ENCODE measurements around the gene TMEM205.
A peak's percentile ranks its signal among the peaks of the same experiment; 100 is the strongest.
"Not testable (repeated sequence)": the region's sequence is repeated elsewhere in the genome, so short reads cannot be mapped to it uniquely, and the experiment has no call there.

The TMEM205 gene

DNA sequence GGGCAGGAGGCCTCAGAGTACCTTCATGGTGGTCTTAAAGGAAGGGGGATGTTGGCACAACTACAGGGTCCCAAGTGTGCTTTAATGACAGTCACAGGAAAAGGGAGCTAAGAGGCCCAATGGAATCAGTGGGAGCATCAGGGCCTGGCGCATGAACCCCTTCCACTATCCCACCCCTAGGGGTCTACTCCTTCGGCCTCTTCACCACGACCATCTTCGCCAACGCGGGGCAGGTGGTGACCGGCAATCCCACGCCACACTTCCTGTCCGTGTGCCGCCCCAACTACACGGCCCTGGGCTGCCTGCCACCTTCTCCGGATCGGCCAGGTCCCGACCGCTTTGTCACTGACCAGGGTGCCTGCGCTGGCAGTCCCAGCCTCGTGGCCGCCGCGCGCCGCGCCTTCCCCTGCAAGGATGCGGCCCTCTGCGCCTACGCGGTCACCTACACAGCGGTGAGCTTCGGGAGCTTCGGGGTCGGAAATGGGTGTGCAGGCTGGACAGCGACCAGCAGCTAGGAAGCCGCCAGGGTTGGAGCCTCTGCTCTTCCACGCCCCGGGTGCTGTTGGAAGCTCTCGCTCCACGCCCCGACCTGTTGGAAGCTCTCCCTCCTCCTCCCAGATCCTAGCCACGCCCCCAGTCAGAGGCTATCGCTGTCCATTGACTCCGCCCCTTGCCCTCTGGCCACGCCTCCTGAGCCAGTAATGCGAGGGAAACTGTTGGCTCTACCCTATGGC lies 15.1 kb upstream of the TMEM205 start:
- H3K4me3 ChIP-seq (replicated peaks; ENCODE audit: low read depth, low read length) = no peak overlapping the region
- DNase-seq (ENCODE audit: low read depth) = no peak
- TF ChIP-seq, protein P1, sequence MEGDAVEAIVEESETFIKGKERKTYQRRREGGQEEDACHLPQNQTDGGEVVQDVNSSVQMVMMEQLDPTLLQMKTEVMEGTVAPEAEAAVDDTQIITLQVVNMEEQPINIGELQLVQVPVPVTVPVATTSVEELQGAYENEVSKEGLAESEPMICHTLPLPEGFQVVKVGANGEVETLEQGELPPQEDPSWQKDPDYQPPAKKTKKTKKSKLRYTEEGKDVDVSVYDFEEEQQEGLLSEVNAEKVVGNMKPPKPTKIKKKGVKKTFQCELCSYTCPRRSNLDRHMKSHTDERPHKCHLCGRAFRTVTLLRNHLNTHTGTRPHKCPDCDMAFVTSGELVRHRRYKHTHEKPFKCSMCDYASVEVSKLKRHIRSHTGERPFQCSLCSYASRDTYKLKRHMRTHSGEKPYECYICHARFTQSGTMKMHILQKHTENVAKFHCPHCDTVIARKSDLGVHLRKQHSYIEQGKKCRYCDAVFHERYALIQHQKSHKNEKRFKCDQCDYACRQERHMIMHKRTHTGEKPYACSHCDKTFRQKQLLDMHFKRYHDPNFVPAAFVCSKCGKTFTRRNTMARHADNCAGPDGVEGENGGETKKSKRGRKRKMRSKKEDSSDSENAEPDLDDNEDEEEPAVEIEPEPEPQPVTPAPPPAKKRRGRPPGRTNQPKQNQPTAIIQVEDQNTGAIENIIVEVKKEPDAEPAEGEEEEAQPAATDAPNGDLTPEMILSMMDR (IDR thresholded peaks at IDR 0.05; ENCODE audit: low read length, missing control alignments) = no peak

DNA sequence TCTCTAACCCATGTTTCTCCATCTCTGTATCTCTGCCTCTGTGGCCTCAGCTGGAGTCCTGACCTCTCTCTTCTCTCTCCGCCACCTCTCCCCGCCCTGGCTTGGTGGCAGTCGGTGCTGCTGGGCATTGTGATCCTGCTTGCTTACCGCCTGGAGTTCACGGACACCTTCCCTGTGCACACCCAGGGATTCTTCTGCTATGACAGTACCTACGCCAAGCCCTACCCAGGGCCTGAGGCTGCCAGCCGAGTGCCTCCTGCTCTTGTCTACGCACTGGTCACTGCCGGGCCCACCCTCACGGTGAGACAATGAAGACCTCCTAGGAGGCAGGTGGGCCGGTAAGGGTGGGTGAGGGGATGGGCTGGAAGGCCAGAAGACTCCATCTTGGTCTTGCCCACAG lies 13.4 kb upstream of the TMEM205 start:
- no peak for DNase-seq (ENCODE audit: low read depth)
- TF ChIP-seq, protein P1 (IDR thresholded peaks at IDR 0.05; ENCODE audit: low read length, missing control alignments) = no peak
- no peak overlapping the region for H3K4me3 ChIP-seq (replicated peaks; ENCODE audit: low read depth, low read length)

DNA sequence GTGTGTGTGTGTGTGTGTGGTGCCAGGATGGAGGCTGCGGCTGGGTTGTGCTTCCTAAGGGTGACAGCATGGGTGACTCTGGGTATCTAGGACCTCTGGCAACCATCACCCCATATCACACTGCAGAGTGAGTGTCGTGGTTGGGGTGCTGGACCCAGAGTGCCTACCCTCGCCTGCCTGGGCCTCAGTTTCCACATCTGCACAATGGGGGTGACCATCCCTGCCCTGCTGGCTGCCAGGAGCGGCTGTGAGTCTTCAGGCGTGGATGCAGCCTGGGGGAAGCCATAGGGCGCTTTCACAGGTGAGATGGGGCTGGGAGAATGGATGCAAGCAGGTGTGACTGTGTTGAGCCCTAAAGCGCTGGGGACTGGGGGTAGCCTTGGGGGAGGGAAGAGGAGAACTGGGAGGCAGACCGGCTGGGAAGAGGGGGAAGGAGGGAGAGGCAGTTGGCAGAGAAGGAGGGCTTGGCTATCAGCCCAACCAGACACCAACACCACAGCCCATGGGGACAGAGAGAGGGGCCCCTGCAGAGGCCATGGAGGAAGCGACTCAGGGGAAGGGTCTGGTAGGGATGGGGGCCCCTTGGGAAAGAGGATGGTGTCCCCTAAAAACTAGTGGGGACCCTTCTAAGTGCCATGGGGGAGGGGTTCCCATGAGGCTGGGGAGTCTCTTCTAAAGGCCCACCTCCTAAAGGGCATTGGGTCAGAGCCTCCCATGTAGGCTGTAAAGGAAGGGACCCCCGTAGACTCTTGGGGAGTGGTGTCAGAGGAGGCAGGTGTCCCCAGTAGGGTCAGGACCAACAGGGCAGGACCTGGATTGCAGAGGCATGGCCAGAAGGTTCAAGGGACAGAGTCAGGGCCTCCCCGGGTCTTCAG lies 10.8 kb upstream of the TMEM205 start:
- DNase-seq (ENCODE audit: low read depth) = no peak
- TF ChIP-seq, protein P1 (IDR thresholded peaks at IDR 0.05; ENCODE audit: low read length, missing control alignments) = no peak
- H3K4me3 ChIP-seq (replicated peaks; ENCODE audit: low read depth, low read length) = no peak overlapping the region

DNA sequence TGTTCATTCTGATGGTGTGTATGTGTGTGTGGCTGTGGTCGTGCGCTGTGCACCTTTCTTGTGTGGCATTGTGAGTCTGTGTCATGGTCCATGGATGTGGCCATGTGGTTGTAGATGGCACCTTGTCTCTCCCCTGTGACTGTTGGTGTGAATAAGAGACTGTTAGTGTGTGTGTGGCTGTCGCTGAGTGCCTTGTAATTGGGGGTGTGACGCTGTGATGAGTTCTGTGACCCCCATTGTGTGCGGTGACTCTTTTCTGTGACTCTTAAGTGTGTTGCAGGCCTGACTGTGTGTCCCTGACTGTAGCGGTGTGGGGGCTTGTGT lies 10.0 kb upstream of the TMEM205 start:
- peak overlapping the region; percentile 81 for H3K4me3 ChIP-seq (replicated peaks; ENCODE audit: low read depth, low read length)
- TF ChIP-seq, protein P1 (IDR thresholded peaks at IDR 0.05; ENCODE audit: low read length, missing control alignments) = no peak

DNA sequence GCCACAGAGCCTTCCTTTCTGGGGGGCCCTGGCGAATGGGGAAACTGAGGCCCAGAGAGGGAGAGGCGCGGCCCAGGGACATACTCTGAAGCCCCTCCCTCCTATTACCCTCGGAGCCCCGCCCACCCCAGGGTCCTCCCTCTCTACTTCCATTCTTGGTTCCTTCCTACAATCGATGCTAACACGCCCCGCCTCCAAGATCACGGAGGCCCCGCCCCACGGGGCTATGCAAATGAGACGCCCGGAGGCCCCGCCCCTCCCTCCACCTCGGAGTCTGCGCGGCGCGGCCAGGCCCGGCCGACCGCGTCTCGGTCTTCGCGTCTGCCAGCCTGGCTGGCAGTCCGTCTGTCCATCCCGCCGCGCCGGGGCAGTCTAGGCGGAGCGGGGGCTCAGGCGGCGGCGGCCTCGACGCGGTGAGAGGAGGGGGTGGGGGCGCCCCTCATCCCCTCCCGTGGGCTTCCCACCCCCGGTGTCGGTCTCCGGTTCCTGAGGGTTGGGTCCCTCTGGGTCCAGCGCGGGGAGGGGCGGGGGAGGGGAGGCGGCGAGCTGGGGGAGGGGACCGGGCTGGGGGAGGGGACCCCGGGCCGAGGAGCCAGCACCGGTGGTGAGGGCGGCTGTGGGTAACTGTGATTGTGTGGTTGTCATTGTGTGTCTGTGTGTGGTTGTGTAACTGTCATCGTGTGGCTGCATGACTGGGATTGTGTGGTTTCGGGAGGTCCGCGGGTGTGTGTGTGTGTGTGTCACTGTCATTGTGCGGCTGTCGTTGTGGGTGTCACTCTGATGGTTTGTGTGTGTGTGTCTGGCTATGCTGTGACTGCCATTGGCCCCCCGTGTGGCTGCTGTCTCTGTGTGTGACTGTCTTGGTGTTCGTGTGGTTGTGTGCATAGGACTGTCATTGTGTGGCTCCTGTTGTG lies 9.3 kb upstream of the TMEM205 start, which contains the start of gene PLPPR2:
Gene PLPPR2, plus strand, starts transcription at position 273 of the 914 bp plus-strand sequence. CDS start 2,242 bp downstream, outside the sequence.
- DNase-seq (ENCODE audit: low read depth) = peak; percentile 86
- TF ChIP-seq, protein P1 (IDR thresholded peaks at IDR 0.05; ENCODE audit: low read length, missing control alignments) = no peak
- H3K4me3 ChIP-seq (replicated peaks; ENCODE audit: low read depth, low read length) = peak within 1 kb of the TSS; percentile 81

More for the DNA sequence above, 10.0 kb upstream of the TMEM205 start:
- no peak for DNase-seq (ENCODE audit: low read depth)

DNA sequence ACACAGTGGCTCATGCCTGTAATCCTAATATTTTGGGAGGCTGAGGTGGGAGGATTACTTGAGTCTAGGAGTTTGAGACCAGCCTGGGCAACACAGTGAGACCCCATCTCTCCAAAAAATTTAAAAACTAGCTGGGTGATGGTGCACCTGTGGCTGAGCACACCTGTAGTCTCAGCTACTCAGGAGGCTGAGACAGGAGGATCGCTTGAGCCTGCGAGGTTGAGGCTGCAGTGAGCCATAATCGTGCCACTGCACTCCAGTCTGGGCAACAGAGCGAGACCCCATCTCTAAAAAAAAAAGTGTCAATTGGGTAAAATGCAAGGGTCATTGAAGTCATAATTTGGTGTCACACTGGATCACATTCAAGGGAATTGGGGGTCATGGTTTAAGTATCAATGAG lies 8.0 kb upstream of the TMEM205 start:
- not testable (repeated sequence) for H3K4me3 ChIP-seq (replicated peaks; ENCODE audit: low read depth, low read length); DNase-seq (ENCODE audit: low read depth)
